ENCODE results near the gene MAEA. TPM values are rescaled to one million over a fixed set of nuclear protein-coding genes. Genes with fewer than 3 reads are reported as not detected.

Gene MAEA
- total and polyA plus RNA-seq, 8 donors: 43.8 to 70.4 (median 56.1) TPM

DNA sequence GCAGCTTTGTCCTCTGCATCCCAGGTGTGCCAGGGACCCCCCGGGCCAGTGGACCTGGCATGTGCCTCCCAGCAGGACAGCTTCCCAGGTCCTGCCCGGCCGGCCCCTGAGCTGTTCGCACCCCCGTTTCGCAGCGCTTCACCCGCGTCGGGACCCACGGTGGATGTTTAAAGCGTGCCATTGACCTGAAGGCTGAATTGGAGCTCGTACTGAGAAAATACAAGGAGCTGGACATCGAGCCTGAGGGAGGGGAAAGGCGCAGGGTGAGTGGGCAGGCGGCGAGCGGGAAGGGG, 65.2 kb downstream of the MAEA start:
- DNase-seq (no peak), ATAC-seq (no peak)
- intact Hi-C loops (cut with DNase I): no loop called here
- Histone ChIP-seq H3K9me3 (no peaks in the 10 kb centered on the region), H3K4me3 (no peak overlapping the region), H3K27ac (no peak overlapping the region), H3K4me1 (peaks cover 0 to 11% of the 10 kb centered on the region in 2 donors), H3K36me3 (peaks cover 0 to 82% of the 10 kb centered on the region in 2 donors), H3K27me3 (no peaks in the 10 kb centered on the region)
- TF ChIP-seq, protein P1, sequence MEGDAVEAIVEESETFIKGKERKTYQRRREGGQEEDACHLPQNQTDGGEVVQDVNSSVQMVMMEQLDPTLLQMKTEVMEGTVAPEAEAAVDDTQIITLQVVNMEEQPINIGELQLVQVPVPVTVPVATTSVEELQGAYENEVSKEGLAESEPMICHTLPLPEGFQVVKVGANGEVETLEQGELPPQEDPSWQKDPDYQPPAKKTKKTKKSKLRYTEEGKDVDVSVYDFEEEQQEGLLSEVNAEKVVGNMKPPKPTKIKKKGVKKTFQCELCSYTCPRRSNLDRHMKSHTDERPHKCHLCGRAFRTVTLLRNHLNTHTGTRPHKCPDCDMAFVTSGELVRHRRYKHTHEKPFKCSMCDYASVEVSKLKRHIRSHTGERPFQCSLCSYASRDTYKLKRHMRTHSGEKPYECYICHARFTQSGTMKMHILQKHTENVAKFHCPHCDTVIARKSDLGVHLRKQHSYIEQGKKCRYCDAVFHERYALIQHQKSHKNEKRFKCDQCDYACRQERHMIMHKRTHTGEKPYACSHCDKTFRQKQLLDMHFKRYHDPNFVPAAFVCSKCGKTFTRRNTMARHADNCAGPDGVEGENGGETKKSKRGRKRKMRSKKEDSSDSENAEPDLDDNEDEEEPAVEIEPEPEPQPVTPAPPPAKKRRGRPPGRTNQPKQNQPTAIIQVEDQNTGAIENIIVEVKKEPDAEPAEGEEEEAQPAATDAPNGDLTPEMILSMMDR (IDR thresholded peaks at IDR 0.05): no peak

DNA sequence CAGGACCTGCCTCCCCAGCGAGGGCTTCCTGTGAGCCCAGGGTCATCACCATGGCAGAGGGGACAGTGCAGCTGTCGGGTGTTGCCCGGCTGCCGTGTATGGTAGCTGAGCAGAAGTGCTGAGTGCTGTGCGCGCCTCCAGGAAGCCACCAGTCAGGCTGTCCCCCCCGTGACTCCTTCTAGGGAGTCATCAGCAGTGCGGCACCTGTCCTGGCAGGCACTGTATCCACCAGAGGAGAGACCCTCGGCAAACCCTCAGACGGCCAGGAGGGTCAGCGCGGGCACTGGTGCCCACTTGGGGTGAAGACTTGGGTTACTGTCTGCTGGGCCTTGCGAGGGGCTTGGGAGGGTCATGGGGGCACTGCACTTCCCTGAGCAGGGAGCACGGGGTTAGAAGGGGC, 65.7 kb downstream of the MAEA start:
- TF ChIP-seq, protein P1 (IDR thresholded peaks at IDR 0.05): no peak
- peaks cover 0 to 82% of the 10 kb centered on the region in 2 donors for H3K36me3 ChIP-seq
- intact Hi-C loops (cut with DNase I): no loop called here

DNA sequence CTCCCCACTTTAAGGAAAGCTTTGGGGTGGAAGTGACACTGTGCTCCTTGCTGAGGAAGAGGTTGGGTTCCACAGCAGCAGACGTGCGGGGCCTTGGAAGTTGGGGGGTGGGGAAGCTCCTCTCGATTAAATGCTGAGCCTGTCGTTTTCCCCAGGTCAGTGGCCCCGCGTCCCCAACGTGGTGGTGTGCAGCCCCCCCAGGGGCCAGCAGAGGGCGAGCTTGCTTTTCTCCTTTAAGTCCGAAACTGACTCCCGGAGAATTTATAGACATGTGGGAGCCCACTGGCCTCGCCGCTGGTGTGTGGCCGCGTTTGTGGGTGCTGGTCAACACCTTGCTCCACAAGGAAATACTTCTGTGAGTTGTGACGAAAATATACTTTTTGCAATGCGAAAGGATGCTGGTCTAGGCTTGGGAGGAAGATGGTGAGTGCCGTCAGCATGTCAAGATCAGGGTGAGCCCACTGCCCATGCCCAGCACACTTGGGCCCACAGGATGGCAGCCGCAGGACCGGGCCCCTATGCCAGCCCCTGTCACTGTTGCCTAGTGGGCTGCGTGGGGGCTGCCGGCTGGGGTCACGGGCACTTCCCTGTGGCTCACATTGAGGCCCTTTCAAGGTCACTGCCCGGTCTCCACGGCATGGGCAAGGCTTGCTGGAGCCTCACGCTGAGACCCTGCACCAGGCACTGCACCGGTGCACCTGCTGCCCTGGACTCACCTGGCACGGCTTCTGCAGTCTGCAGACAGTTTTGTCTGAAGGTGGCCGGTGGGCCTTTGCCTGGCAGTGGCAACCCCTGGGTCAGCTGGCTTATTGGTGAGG, 66.7 kb downstream of the MAEA start:
- H3K27ac ChIP-seq: no peak overlapping the region
- intact Hi-C loops (cut with DNase I): no loop called here
- H3K36me3 ChIP-seq: peaks cover 0 to 89% of the 10 kb centered on the region in 2 donors
- ATAC-seq: peak; percentile 45
- H3K9me3 ChIP-seq: no peaks in the 10 kb centered on the region
- DNase-seq: peak in 3 of 4 donors; percentile 19 to 86 (median 51)
- H3K4me1 ChIP-seq: peaks cover 0 to 7% of the 10 kb centered on the region in 2 donors
- TF ChIP-seq, protein P1 (IDR thresholded peaks at IDR 0.05): peak; percentile 72 to 81
- H3K4me3 ChIP-seq: no peak overlapping the region
- no peaks in the 10 kb centered on the region for H3K27me3 ChIP-seq

More for the DNA sequence above, 65.7 kb downstream of the MAEA start:
- DNase-seq (peak in 1 of 4 donors; percentile 63), ATAC-seq (no peak)
- Histone ChIP-seq H3K27ac (no peak overlapping the region), H3K4me1 (peaks cover 0 to 7% of the 10 kb centered on the region in 2 donors), H3K27me3 (no peaks in the 10 kb centered on the region), H3K9me3 (no peaks in the 10 kb centered on the region), H3K4me3 (no peak overlapping the region)

DNA sequence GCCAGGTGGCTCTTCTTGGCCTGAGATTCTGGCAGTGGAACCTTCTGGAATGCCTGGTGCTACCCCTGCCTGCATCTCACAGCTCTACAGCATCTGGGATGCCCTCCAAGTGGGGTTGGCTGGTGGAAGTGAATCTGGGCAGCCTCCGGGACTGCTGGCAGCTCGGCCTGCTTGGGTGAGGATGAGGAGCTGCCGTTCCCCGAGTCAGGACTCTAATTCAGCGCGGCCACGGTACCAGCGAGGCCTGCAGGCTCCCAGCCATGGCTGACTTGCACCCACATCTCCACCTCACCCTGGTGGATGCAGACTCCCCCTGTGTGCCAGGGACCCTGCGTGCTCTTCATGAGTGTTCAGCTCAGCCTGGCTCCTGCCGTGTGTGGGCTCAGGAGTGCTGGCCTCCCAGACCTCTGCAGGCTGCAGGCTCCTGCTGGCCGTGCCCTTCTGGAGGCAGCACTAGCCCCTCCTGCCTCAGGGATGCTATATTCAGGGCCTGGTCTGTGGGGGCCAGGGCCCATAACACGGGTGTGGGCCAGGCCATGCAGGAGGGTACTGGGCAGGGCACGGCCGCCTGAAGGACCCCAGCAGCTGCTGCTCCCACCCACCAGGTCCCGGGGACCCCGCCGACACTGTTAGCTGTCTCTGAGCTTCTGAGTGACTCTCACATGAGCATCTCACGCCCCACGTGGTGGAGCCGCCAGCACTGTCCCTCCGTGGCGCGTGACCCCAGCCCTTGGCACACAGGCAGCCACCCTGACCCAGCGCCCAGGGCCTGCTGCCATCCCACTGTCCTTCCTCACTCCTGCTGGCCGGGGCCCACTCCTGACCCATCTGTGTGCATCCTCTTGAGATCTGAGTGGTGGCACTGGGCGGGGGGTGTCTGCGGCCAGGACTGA, 67.9 kb downstream of the MAEA start:
- Histone ChIP-seq H3K9me3 (no peaks in the 10 kb centered on the region), H3K36me3 (peaks cover 0 to 88% of the 10 kb centered on the region in 2 donors), H3K27me3 (no peaks in the 10 kb centered on the region), H3K4me1 (no peaks in the 10 kb centered on the region), H3K27ac (no peak overlapping the region), H3K4me3 (no peak overlapping the region)
- intact Hi-C loops (cut with DNase I): no loop called here
- ATAC-seq (no peak), DNase-seq (peak in 1 of 4 donors; percentile 71)
- TF ChIP-seq, protein P1 (IDR thresholded peaks at IDR 0.05): no peak
